GM19463 (cell line): ENCODE measurements around the gene RGS10.
A peak's percentile ranks its signal among the peaks of the same experiment; 100 is the strongest.

Experiments used
- ATAC-seq: cut with Tn5 transposase; IDR thresholded peaks from one replicate; pipeline ENCODE4 v1.9.1; 2021; ENCODE audit warnings: mild to moderate bottlenecking, moderate library complexity; ENCODE audit not compliant: unreplicated experiment

RGS10 gene

GRCh38 chr10:119520283-119520682, 22.2 kb downstream of the RGS10 start:
- no peak for ATAC-seq

GRCh38 chr10:119518936-119519335, 23.6 kb downstream of the RGS10 start:
- no peak for ATAC-seq

GRCh38 chr10:119518176-119518575, 24.3 kb downstream of the RGS10 start:
- ATAC-seq = peak; percentile 4

GRCh38 chr10:119517235-119518141, 25.0 kb downstream of the RGS10 start:
- ATAC-seq = peak; percentile 50

GRCh38 chr10:119516381-119517234, 25.9 kb downstream of the RGS10 start:
- peak; percentile 82 for ATAC-seq

- no peak for ATAC-seq
These were observed 26.9 kb downstream of the RGS10 start for GRCh38 chr10:119515511-119516045.

- no peak for ATAC-seq
These were observed 27.7 kb downstream of the RGS10 start for GRCh38 chr10:119514819-119515218.

- ATAC-seq = no peak
These were observed 30.5 kb downstream of the RGS10 start for GRCh38 chr10:119511828-119512515.

GRCh38 chr10:119509909-119510451, 32.5 kb downstream of the RGS10 start:
- no peak for ATAC-seq

- no peak for ATAC-seq
These were observed 35.4 kb downstream of the RGS10 start for GRCh38 chr10:119507115-119507514.

- no peak for ATAC-seq
These were observed 36.8 kb downstream of the RGS10 start for GRCh38 chr10:119505588-119506315.

- ATAC-seq = no peak
These were observed 37.4 kb downstream of the RGS10 start for GRCh38 chr10:119505131-119505551.

- no peak for ATAC-seq
These were observed 37.9 kb downstream of the RGS10 start for GRCh38 chr10:119504651-119505050.

- no peak for ATAC-seq
These were observed 38.7 kb downstream of the RGS10 start for GRCh38 chr10:119503821-119504220.

- ATAC-seq = no peak
These were observed 39.8 kb downstream of the RGS10 start for GRCh38 chr10:119502618-119503155.

- peak; percentile 72 for ATAC-seq
These were observed 40.3 kb downstream of the RGS10 start for GRCh38 chr10:119502209-119502608.

GRCh38 chr10:119501690-119502089, 40.8 kb downstream of the RGS10 start:
- peak; percentile 16 for ATAC-seq

- no peak for ATAC-seq
These were observed 41.7 kb downstream of the RGS10 start for GRCh38 chr10:119500821-119501220.

- no peak for ATAC-seq
These were observed 42.3 kb downstream of the RGS10 start for GRCh38 chr10:119500123-119500795.
